Duodenal mucosa (tissue), 2 donors: ENCODE measurements around the gene ZNF548.
A peak's percentile ranks its signal among the peaks of the same experiment; 100 is the strongest.

Experiments
- H3K27ac ChIP-seq: one replicate; pipeline ENCODE4 v1.7.0; 2013; ENCODE audit warnings: low read depth, low read length
- H3K27me3 ChIP-seq, 2 donors: one replicate each; pipeline ENCODE4 v1.7.0; 2013; ENCODE audit warnings: low read length in 2 of 2, control low read depth in 1 of 2; ENCODE audit not compliant: insufficient read depth in 2 of 2, control insufficient read depth in 1 of 2
- H3K36me3 ChIP-seq, 2 donors: one replicate each; pipeline ENCODE4 v1.7.0; 2013; ENCODE audit warnings: low read length in 2 of 2, control low read depth in 1 of 2; ENCODE audit not compliant: insufficient read depth in 2 of 2, control insufficient read depth in 1 of 2
- H3K4me1 ChIP-seq, 2 donors: one replicate each; pipeline ENCODE4 v1.7.0; 2013; ENCODE audit warnings: low read length in 2 of 2, control low read depth in 1 of 2; ENCODE audit not compliant: insufficient read depth in 2 of 2, control insufficient read depth in 1 of 2
- H3K4me3 ChIP-seq, 2 donors: one replicate each; pipeline ENCODE4 v1.7.0; 2013; ENCODE audit warnings: low read length in 2 of 2, low read depth in 1 of 2
- H3K9ac ChIP-seq, 2 donors: one replicate each; pipeline ENCODE4 v1.7.0; 2013; ENCODE audit warnings: low read length in 2 of 2, low read depth in 1 of 2
- H3K9me3 ChIP-seq, 2 donors: one replicate each; pipeline ENCODE4 v1.7.0; 2013; ENCODE audit warnings: low read length in 2 of 2, control low read depth in 1 of 2; ENCODE audit not compliant: control insufficient read depth in 1 of 2

Gene ZNF548

DNA sequence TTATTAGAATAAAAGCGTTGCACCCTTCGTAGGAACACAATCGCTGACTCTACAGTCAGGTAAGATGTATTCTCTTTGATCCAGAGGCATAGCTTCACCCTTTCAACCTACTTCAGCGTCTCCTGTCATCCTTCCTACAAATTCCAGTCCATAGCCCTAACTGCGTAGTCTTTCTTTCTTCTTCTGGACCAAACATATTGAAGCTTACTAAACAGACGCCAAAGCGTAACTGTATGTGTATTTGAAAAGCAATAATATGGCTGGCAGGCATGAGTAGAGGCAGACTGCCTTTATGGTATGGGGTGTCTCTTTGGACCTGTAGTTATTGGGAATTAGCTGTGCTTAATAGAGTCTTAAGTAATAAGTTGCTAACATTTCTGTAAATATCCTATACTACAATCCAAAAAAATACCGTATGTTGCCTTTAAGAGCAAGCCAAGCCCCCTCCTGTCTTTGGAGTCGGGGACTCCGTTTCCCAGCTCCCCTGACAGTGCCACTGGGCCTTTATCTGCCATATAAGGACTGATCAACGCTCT is 392 bp upstream of the ZNF548 start:
- Histone ChIP-seq H3K4me1 (peaks cover 11 to 12% of the 10 kb centered on the region in 2 donors), H3K9me3 (peaks cover 0 to 5% of the 10 kb centered on the region in 2 donors), H3K4me3 (peak overlapping the region; percentile 73 to 97), H3K27me3 (no peaks in the 10 kb centered on the region), H3K9ac (peak overlapping the region; percentile 63 to 77), H3K27ac (peak overlapping the region; percentile 59), H3K36me3 (peaks cover 5 to 13% of the 10 kb centered on the region in 2 donors)

DNA sequence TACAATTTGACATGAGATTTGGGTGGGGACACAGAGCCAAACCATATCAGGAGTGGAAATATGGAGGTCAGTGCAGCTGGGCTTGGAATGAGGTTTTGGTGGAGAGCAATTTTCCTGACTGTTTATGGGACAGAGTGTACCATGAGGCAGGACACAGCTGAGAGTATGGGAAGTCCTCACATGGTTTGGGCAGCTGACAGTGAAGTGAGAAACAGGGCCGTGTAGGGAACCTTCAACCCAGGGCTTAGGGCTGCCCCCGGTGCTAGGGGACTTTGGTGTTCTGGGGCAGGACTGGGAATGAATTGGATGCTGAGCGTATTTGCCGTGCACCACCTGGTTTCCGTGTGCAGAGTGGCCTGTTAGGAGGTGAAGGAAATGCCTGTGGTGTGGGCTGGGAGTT is 6.1 kb downstream of the ZNF548 start:
- peaks cover 41 to 68% of the 10 kb centered on the region in 2 donors for H3K36me3 ChIP-seq

DNA sequence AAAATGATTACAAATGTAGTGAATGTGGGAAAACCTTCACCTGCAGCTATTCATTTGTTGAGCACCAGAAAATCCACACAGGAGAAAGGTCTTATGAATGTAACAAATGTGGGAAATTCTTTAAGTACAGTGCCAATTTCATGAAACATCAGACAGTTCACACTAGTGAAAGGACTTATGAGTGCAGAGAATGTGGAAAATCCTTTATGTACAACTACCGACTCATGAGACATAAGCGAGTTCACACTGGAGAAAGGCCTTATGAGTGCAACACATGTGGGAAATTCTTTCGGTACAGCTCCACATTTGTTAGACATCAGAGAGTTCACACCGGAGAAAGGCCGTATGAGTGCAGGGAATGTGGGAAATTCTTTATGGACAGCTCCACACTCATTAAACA is 9.2 kb downstream of the ZNF548 start:
- Histone ChIP-seq H3K27me3 (no peaks in the 10 kb centered on the region), H3K4me3 (no peak overlapping the region), H3K4me1 (no peaks in the 10 kb centered on the region), H3K9ac (no peak overlapping the region), H3K9me3 (peaks cover 39 to 51% of the 10 kb centered on the region in 2 donors), H3K27ac (no peak overlapping the region), H3K36me3 (peaks cover 41 to 59% of the 10 kb centered on the region in 2 donors)

More for the DNA sequence above, 6.1 kb downstream of the ZNF548 start:
- Histone ChIP-seq H3K27me3 (no peaks in the 10 kb centered on the region), H3K9me3 (peaks cover 30 to 33% of the 10 kb centered on the region in 2 donors), H3K4me1 (peaks cover under 1% of the 10 kb centered on the region in 2 donors), H3K4me3 (no peak overlapping the region), H3K9ac (no peak overlapping the region), H3K27ac (no peak overlapping the region)

DNA sequence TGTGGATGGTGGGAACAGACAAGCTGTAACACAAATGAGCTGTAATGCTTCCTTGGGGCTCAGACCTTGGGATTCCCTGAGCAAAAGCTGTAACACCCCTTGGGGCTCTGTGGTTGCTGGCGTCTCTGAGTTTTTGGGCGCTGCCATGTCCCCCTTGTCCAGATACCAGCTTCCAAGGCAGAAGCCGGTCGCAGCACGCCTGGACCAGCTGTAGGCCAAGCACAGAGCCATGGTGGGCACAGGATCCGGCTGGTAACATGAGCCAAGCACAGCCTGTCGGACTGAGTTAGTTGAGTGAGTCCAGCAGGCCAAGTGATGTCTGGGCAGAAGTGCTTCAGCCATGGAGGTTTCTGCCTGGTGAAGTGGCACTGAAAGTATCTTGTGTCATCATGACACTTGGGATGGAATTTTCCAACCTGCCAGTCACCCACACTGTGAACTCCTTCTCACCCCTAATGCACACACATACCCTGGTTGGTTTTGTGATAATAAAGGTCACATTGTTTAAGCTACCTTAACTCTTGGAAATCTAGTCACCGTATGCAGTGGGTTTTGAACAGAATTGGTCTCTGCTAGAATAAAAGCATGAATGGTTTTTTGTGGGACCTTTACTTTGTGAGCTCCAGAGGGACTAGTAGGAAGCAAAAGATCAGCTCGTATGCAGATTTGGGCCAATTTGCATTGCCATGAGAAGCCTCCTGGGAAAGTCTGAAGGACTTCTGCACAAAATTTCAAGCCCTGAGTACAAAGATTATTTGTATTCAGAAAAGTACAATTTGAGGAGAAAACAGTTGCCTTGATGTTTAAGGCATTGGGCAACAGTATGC is 14.3 kb downstream of the ZNF548 start:
- Histone ChIP-seq H3K36me3 (peaks cover 8 to 12% of the 10 kb centered on the region in 2 donors), H3K4me3 (no peak overlapping the region)

DNA sequence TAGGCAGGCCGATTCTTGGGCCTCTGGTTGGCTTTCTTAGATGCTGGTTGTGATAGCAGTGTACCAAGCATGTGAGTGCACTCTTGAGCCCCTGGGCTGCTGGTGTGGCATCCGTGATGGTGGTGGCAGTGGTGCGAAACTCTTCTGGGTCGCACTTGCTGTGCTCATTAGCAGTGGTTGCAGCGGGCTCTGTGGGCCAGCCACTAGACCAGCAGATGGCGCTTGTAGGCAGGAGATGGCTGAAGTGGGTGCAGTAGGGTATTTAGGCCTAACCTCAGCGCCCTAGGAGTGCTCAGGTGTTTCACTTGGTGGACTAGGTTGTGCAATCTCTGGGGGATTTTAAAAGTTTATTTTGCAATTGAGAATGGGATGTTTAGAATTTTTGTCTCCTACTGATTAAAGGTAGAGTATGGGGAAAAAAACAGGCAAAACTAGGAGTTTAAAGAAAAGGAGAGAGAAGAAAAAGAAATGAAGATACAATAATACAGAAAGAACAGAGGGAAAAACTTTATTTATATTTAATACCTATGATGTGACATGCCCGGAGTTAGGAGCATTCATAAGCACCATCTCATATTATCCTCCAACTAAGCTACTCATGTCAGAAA is 17.0 kb downstream of the ZNF548 start:
- H3K27me3 ChIP-seq = no peaks in the 10 kb centered on the region
- H3K4me1 ChIP-seq = peaks cover 2 to 7% of the 10 kb centered on the region in 2 donors
- peaks cover 11 to 22% of the 10 kb centered on the region in 2 donors for H3K9me3 ChIP-seq
- no peaks in the 10 kb centered on the region for H3K36me3 ChIP-seq
- H3K4me3 ChIP-seq = no peak overlapping the region
- H3K27ac ChIP-seq = no peak overlapping the region
- no peak overlapping the region for H3K9ac ChIP-seq

More for the DNA sequence above, 14.3 kb downstream of the ZNF548 start:
- Histone ChIP-seq H3K4me1 (no peaks in the 10 kb centered on the region), H3K9me3 (peaks cover 14 to 40% of the 10 kb centered on the region in 2 donors), H3K27ac (no peak overlapping the region), H3K9ac (no peak overlapping the region), H3K27me3 (no peaks in the 10 kb centered on the region)

DNA sequence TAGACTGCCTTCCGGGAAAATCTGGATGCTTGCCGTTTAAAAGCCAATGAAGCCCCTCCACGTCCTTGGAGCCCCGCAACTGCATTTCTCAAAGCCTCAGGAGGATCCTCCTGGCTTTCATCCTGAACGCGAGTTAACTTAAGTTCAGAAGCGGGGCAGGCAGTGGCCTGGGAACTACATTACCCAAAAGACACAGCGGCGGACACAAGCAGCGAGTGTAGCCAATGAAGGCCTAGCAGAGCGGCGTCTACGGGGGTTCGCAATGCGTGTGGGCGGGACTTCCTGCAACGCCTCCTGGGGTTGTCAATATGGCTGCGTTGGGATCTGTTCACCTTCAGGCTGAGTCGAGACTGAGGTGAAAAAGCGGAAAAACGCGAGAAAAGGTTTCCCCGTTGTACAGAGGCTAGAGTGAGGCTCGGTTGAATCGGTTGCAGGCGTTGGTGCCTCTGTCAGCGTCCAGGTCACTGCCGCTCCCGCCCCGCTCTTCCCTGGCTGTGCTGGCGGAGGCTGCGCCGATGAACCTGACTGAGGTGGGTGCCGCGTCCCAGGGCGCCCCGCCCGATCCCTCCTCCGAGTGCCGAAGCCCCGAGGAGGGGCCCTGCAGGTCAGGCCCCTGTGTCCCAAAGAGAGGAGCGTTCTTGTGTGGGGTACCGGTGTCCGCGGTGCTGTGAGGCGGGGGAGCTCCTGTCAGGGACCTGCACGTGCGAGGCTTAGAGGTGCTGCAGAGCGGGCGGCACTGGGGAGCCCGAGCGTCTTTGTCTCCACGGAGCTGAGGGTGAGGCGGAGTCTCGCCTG is 21.4 kb downstream of the ZNF548 start, which contains the start of gene ZNF17:
Gene ZNF17, plus strand, starts transcription at position 285 of the 795 bp plus-strand sequence. CDS start 2,455 bp downstream, outside the sequence.
- H3K9me3 ChIP-seq = peaks cover 6 to 15% of the 10 kb centered on the region in 2 donors

DNA sequence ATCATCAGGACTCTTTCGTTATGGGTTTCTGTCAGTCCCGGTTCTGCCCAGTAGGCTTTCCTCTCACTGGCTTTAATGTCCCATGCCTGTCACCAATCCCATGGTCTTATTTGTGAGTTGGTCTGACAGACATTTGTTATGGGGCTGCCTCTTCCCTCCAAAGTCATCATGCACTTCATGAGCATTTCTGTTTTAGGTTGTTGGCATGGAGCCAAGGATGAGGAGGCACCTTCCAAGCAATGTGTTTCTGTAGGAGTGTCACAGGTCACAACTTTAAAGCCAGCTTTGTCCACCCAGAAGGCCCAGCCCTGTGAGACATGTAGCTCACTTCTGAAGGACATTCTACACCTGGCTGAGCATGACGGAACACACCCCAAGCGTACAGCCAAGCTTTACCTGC is 29.8 kb downstream of the ZNF548 start:
- H3K27ac ChIP-seq = no peak overlapping the region
- no peak overlapping the region for H3K9ac ChIP-seq
- no peaks in the 10 kb centered on the region for H3K27me3 ChIP-seq
- peaks cover 53 to 64% of the 10 kb centered on the region in 2 donors for H3K36me3 ChIP-seq
- H3K4me1 ChIP-seq = no peaks in the 10 kb centered on the region
- peak overlapping the region in 1 of 2 donors; percentile 18 for H3K4me3 ChIP-seq
- H3K9me3 ChIP-seq = peaks cover 46 to 67% of the 10 kb centered on the region in 2 donors

More for the DNA sequence above, 21.4 kb downstream of the ZNF548 start, which contains the start of gene ZNF17:
- peaks cover 20 to 23% of the 10 kb centered on the region in 2 donors for H3K36me3 ChIP-seq
- peak within 1 kb of the TSS; percentile 65 to 79 for H3K9ac ChIP-seq
- peak within 1 kb of the TSS; percentile 13 for H3K27ac ChIP-seq
- H3K27me3 ChIP-seq = no peaks in the 10 kb centered on the region
- H3K4me1 ChIP-seq = peaks cover 8 to 14% of the 10 kb centered on the region in 2 donors
- peak within 1 kb of the TSS; percentile 90 to 95 for H3K4me3 ChIP-seq

DNA sequence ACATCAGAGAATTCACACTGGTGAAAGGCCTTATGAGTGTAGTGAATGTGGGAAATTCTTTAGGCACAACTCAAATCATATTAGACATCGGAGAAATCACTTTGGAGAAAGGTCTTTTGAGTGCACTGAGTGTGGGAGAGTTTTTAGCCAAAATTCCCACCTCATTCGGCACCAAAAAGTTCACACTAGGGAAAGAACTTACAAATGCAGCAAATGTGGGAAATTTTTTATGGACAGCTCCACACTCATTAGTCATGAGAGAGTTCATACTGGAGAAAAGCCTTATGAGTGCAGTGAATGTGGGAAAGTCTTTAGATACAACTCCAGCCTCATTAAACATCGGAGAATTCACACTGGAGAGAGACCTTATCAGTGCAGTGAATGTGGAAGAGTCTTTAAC is 31.4 kb downstream of the ZNF548 start:
- no peak overlapping the region for H3K9ac ChIP-seq
- no peak overlapping the region for H3K27ac ChIP-seq
- peaks cover 42 to 50% of the 10 kb centered on the region in 2 donors for H3K36me3 ChIP-seq
- peak overlapping the region in 1 of 2 donors; percentile 24 for H3K4me3 ChIP-seq
- no peaks in the 10 kb centered on the region for H3K27me3 ChIP-seq
- no peaks in the 10 kb centered on the region for H3K4me1 ChIP-seq
- H3K9me3 ChIP-seq = peaks cover 44 to 59% of the 10 kb centered on the region in 2 donors

DNA sequence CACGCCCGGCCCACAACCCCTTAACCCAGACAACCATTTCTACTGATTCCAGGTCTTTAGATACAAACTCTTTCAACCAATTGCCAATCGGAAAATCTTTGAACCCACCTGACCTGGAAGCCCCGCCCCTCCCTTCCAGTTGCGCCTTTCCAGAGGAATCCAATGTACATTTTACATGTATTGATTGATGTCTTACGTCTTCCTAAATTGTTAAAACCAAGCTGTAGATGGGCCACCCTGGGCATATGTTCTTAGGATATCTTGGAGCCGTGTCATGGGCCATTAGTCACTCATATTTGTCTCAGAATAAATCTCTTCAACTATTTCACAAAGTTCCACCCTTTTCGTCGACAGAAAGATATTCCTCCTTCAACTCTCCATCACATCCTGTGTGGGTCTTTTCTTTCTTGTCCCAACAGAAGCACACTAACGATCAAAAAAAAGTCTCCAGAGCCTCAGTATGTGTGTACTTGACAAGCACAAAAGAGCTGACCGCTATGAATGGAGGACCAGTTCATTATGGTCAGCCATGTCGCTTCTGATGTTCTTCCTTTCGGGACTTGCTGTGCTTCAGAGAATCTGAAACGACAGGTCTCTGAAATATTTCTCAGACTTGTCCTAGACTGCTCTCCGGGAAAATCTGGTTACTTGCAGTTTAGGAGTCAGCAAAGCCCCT is 44.9 kb downstream of the ZNF548 start:
- Histone ChIP-seq H3K27ac (no peak overlapping the region), H3K9ac (peak overlapping the region in 1 of 2 donors; percentile 73)

More for the DNA sequence above, 44.9 kb downstream of the ZNF548 start:
- peaks cover 14 to 18% of the 10 kb centered on the region in 2 donors for H3K36me3 ChIP-seq
- H3K4me1 ChIP-seq = peaks cover 10 to 16% of the 10 kb centered on the region in 2 donors
- H3K9me3 ChIP-seq = peaks cover 10 to 17% of the 10 kb centered on the region in 2 donors
- peak overlapping the region; percentile 78 to 90 for H3K4me3 ChIP-seq
- H3K27me3 ChIP-seq = no peaks in the 10 kb centered on the region
